GM19324 (cell line): ENCODE results near the gene ETV2.

Source experiments
- ATAC-seq: cut with Tn5 transposase; IDR thresholded peaks from one replicate; pipeline ENCODE4 v1.9.1; 2021; ENCODE audit warnings: mild to moderate bottlenecking, moderate library complexity; ENCODE audit not compliant: unreplicated experiment, low FRiP score

The ETV2 gene

GRCh38 chr19:35623327-35624010, 18.1 kb upstream of the ETV2 start:
- no peak for ATAC-seq

- no peak for ATAC-seq
Measured at GRCh38 chr19:35628264-35628564, 13.3 kb upstream of the ETV2 start.

- ATAC-seq, result peak; percentile 95
Measured at GRCh38 chr19:35628565-35629331, 12.8 kb upstream of the ETV2 start, which contains the start of gene RBM42. TSS of gene RBM42 (plus strand) at chr19:35629036. CDS start at chr19:35629154, 118 bp downstream.

- peak; percentile 4 for ATAC-seq
Measured at GRCh38 chr19:35629332-35629633, 12.3 kb upstream of the ETV2 start.

- ATAC-seq, result no peak
Measured at GRCh38 chr19:35633727-35634440, 7.7 kb upstream of the ETV2 start.

GRCh38 chr19:35636651-35637050, 4.9 kb upstream of the ETV2 start:
- no peak for ATAC-seq

- ATAC-seq, result no peak
Measured at GRCh38 chr19:35637165-35637564, 4.4 kb upstream of the ETV2 start.

GRCh38 chr19:35639321-35639639, 2.3 kb upstream of the ETV2 start:
- ATAC-seq, result no peak

- ATAC-seq, result no peak
Measured at GRCh38 chr19:35639863-35640262, 1.7 kb upstream of the ETV2 start.

- ATAC-seq, result no peak
Measured at GRCh38 chr19:35642312-35642711, 767 bp downstream of the ETV2 start.

- ATAC-seq, result no peak
Measured at GRCh38 chr19:35642798-35643254, 1.3 kb downstream of the ETV2 start.

- ATAC-seq, result peak; percentile 38
Measured at GRCh38 chr19:35643255-35644205, 2.0 kb downstream of the ETV2 start.

GRCh38 chr19:35644206-35644986, 2.9 kb downstream of the ETV2 start:
- ATAC-seq, result peak; percentile 72

- ATAC-seq, result no peak
Measured at GRCh38 chr19:35644987-35645679, 3.6 kb downstream of the ETV2 start.

GRCh38 chr19:35645680-35646511, 4.4 kb downstream of the ETV2 start:
- ATAC-seq, result no peak

- peak; percentile 52 for ATAC-seq
Measured at GRCh38 chr19:35648017-35648961, 6.7 kb downstream of the ETV2 start, which contains the start of gene COX6B1. TSS of gene COX6B1 (plus strand) at chr19:35648323. CDS start at chr19:35651244, 2,921 bp downstream.

GRCh38 chr19:35650581-35650980, 9.0 kb downstream of the ETV2 start:
- ATAC-seq, result no peak
